ENCODE data around the gene NOP16.
A peak's percentile ranks its signal among the peaks of the same experiment; 100 is the strongest.

Gene NOP16

GRCh38 chr5:176384366-176384930, 4.0 kb downstream of the NOP16 start:
- no peak for DNase-seq

- DNase-seq: no peak
These were observed 4.4 kb downstream of the NOP16 start for GRCh38 chr5:176383961-176384360.

GRCh38 chr5:176383248-176383905, 5.0 kb downstream of the NOP16 start:
- DNase-seq: no peak

DNA sequence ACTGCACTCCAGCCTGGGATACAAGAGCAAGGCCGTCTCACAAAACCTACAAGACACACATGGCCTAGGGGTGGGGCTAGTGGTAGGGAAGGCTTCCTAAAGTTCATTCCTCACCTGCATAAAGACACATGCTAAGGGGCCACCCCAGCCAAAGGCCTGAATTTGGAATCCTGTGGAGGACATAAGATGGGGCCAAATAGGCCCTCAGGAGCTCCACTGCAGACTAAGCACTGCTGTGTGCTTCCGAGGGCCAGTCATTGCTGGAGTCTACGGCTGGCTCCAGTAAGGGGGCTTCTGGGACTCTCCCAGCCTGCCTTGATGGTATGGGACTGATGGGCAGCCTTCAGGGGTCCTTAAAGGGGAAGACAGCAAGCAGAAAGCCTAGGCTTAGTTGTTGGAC, 5.7 kb downstream of the NOP16 start:
- no peak for DNase-seq

GRCh38 chr5:176381979-176382378, 6.4 kb downstream of the NOP16 start:
- DNase-seq: no peak

DNA sequence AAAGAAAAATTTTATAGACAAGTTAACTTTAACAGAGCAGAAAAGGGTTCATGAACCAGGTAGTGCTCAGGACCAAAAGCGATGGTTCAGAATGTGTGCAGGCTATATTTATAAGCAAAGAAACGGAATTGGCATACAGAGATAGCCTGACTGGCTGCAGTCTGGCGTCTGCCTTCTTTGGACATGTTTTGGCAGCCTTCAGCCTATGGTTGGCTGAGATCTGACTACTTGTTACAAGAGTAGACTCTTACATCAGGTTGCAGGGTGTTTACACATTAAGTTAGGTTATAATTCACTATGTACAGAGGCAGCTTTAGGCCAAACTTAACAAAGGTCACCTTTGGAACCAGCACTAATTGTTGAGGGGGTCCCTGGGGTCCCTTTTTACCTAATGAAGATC, 7.0 kb downstream of the NOP16 start:
- DNase-seq: no peak

- DNase-seq: peak; percentile 67
These were observed 8.5 kb downstream of the NOP16 start for GRCh38 chr5:176379881-176380280.

- DNase-seq: peak; percentile 22
These were observed 15.1 kb downstream of the NOP16 start for GRCh38 chr5:176373100-176373818.

GRCh38 chr5:176371621-176372539, 16.5 kb downstream of the NOP16 start:
- DNase-seq: no peak

DNA sequence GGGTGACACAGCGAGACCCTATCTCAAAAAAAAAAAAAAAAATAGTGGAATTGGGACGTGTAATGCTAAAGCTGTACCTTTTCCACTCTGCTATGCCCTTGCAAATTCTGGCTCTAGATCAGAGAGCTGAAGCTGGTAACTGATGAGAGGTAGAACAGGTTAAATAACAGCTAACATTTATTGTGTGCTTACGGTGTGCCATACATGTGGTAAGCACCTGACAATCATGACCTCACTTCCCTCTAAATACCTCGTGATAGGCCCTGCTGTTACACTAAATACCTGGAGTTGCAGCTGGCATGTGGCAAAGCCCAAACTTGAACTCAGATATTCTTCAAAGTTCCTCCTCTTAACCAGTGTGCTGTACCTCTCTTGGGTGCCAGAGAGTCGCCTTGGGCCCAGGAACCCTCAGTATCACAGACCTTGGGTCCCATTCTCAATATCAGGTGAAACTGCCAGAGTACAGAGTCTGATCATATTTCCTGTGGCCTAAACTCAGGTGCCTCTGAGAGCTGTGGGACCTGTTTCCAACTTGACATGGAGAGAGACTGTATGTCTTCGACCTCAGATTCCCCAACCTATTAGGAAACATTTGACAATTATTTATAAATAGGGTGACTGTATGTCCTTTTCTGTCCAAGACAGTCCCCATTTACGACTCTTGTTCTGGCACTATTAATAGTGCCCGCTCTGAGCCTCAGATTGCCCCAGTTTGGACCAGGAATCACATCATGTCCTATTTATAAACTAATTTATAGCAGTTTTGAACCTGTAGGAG, 18.3 kb downstream of the NOP16 start:
- no peak for DNase-seq

GRCh38 chr5:176368726-176369125, 19.7 kb downstream of the NOP16 start:
- no peak for DNase-seq

DNA sequence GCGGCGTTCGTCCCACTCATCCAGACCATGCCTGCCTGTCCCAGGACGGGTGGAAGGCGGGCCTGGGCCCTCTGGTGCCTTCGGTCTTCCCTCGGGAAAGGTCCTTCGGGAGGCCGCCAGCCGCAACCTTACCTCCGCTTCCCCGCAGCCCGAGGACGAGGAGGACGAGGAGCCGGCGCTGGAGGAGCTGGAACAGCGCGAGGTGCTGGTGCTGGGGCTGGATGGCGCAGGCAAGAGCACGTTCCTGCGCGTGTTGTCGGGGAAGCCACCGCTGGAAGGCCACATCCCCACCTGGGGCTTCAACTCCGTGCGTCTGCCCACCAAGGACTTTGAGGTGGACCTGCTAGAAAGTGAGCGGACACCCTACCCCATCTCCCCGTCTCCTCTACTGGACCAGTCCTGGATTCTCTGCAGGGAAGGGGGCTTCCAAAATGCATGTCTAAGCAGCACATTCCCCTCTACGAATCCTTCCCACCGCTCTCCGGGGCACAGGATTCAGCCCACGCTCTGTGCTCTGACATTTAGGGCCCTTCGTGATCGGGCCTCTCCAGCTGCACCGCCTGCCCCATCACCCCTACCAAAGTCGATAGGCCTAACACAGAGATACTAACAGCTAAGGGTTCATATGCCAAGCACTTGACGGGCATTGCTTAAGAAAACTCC, 22.0 kb downstream of the NOP16 start:
- DNase-seq: no peak

DNA sequence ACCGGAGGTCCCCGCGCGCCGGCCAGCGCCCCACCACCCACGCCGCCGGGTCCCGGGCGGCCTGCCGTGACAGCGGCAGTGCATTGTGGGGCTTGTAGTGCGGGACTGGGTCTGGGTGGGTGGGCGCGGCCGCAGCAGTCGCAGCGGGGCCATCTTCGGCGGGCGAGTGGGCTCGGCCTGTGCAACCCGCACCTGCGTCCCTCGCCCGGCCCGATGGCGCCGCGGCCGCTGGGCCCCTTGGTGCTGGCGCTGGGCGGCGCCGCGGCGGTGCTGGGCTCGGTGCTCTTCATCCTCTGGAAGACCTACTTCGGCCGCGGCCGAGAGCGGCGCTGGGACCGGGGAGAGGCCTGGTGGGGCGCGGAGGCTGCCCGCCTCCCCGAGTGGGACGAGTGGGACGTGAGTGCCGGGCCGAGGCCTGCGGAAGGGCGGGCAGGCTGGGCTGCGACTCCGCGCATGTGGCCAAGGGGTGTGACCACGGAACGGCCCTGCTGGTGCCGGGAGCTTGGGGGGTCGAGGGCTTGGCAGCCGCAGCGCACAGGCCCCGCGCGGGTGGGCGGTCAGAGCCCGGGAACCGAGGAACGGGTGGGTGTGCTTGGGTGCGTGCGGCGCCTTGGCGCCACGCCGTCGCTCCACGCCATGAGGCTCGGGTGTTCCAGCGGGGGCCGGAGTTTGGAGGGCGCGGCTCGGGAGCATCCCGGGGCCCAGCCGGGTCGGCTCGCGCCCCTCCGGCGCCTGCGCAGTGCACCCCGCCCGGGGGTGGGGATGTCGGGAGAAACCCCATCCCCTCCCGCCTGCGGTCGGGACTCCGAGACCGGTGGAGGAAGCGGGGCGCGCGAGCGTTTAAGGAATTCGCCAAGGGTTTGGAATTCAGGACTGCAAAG, 22.8 kb downstream of the NOP16 start, which contains the start of gene ARL10:
Gene ARL10 (plus strand): TSS at position 137 of the 881 bp plus-strand sequence. CDS start 77 bp downstream, at position 214.
- no peak for DNase-seq

- no peak for DNase-seq
These were observed 23.5 kb downstream of the NOP16 start for GRCh38 chr5:176364765-176365350.

DNA sequence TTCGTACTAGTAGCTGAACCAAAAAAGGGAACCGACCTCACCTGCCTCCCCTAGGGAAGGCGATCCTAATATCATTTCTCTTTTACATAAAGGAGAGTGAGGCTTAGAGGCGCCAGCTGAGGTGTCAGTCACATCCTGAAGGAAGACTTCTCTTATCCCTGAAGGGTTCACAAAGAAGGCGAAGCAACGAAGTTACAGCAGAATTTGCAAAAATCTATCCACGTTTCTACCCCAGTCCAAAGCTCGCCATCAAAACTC, 26.2 kb downstream of the NOP16 start:
- DNase-seq: no peak

GRCh38 chr5:176361437-176362232, 26.8 kb downstream of the NOP16 start, which contains the start of gene KIAA1191:
TSS of gene KIAA1191 (minus strand) at chr5:176361764. CDS start at chr5:176359508, 2,256 bp downstream.
- peak; percentile 92 for DNase-seq

- no peak for DNase-seq
These were observed 27.4 kb downstream of the NOP16 start for GRCh38 chr5:176360894-176361436.

DNA sequence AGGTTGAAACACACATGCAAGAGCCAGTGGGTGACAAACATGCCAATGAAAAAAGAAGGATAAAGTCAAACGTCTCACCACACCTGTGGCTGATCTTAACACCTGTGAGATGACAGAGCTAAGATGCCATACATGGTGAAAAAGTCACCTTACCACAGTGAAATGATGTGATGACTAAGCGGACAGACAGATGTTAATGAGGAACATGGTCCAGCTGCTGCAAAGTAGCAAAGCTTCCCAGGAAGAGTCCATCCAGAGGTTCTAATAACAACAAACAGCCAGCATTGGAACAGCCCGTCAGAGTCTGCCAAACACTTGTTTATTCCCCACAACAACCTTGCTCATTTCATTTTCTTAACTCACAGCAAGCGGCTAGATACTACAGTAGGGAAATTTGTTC, 28.7 kb downstream of the NOP16 start:
- no peak for DNase-seq

- DNase-seq: no peak
These were observed 32.2 kb downstream of the NOP16 start for GRCh38 chr5:176356179-176356566.

All from MV-4-11 (cell line).